ENCODE measurements around the gene IFI27L2. TPM values are rescaled to one million over a fixed set of nuclear protein-coding genes. Genes with fewer than 3 reads are reported as not detected.
"Not testable (repeated sequence)": the region's sequence is repeated elsewhere in the genome, so short reads cannot be mapped to it uniquely, and the experiment has no call there.

IFI27L2 gene
- total RNA-seq, 1 donor from 2014 or later, result 93.0 TPM

GRCh38 chr14:94157197-94157596 lies 27.8 kb upstream of the IFI27L2 start:
- no peak for DNase-seq (ENCODE audit: low spot score)
- intact Hi-C loops (cut with DNase I), result no loop called here

- DNase-seq (ENCODE audit: low spot score); intact Hi-C loops (cut with DNase I): not testable (repeated sequence)
Measured at GRCh38 chr14:94156143-94156542, 26.7 kb upstream of the IFI27L2 start.

- no peak for DNase-seq (ENCODE audit: low spot score)
- intact Hi-C loops (cut with DNase I), result no loop called here
Measured at GRCh38 chr14:94153750-94154342, 24.4 kb upstream of the IFI27L2 start.

- no peak for DNase-seq (ENCODE audit: low spot score)
- intact Hi-C loops (cut with DNase I), result no loop called here
Measured at GRCh38 chr14:94152676-94153075, 23.3 kb upstream of the IFI27L2 start.

- DNase-seq (ENCODE audit: low spot score), result no peak
- intact Hi-C loops (cut with DNase I), result no loop called here
Measured at GRCh38 chr14:94145902-94146527, 16.6 kb upstream of the IFI27L2 start.

- intact Hi-C loops (cut with DNase I), result no loop called here
- no peak for DNase-seq (ENCODE audit: low spot score)
Measured at GRCh38 chr14:94144765-94145164, 15.4 kb upstream of the IFI27L2 start.

- intact Hi-C loops (cut with DNase I), result no loop called here
- DNase-seq (ENCODE audit: low spot score), result no peak
Measured at GRCh38 chr14:94143711-94144110, 14.3 kb upstream of the IFI27L2 start.

GRCh38 chr14:94143239-94143638 lies 13.8 kb upstream of the IFI27L2 start:
- intact Hi-C loops (cut with DNase I), result no loop called here

GRCh38 chr14:94142836-94143235 lies 13.4 kb upstream of the IFI27L2 start:
- intact Hi-C loops (cut with DNase I), result no loop called here
- DNase-seq (ENCODE audit: low spot score), result no peak

More at GRCh38 chr14:94143239-94143638, 13.8 kb upstream of the IFI27L2 start:
- no peak for DNase-seq (ENCODE audit: low spot score)

- no peak for DNase-seq (ENCODE audit: low spot score)
- intact Hi-C loops (cut with DNase I), result no loop called here
Measured at GRCh38 chr14:94142247-94142646, 12.8 kb upstream of the IFI27L2 start.

GRCh38 chr14:94139421-94139820 lies 10.0 kb upstream of the IFI27L2 start:
- no peak for DNase-seq (ENCODE audit: low spot score)
- intact Hi-C loops (cut with DNase I), result loop anchor here (5.0 kb wide), 1 partner anchor 38 kb away; no protein-coding TSS in a partner anchor

- intact Hi-C loops (cut with DNase I), result loop anchor here (5.0 kb wide), 1 partner anchor 38 kb away; no protein-coding TSS in a partner anchor
- DNase-seq (ENCODE audit: low spot score), result no peak
Measured at GRCh38 chr14:94139006-94139405, 9.6 kb upstream of the IFI27L2 start.

GRCh38 chr14:94138251-94138650 lies 8.8 kb upstream of the IFI27L2 start:
- intact Hi-C loops (cut with DNase I), result loop anchor here (5.0 kb wide), 1 partner anchor 39 kb away; no protein-coding TSS in a partner anchor
- DNase-seq (ENCODE audit: low spot score), result no peak

- intact Hi-C loops (cut with DNase I), result loop anchor here (1.0 to 5.0 kb wide), 3 partner anchors 41 to 198 kb away; no protein-coding TSS in a partner anchor
- peak; percentile 92 for DNase-seq (ENCODE audit: low spot score)
Measured at GRCh38 chr14:94136575-94137331, 7.3 kb upstream of the IFI27L2 start.

- intact Hi-C loops (cut with DNase I), result loop anchor here (5.0 kb wide), 1 partner anchor 42 kb away; no protein-coding TSS in a partner anchor
- DNase-seq (ENCODE audit: low spot score), result no peak
Measured at GRCh38 chr14:94135476-94135875, 6.1 kb upstream of the IFI27L2 start.

- DNase-seq (ENCODE audit: low spot score), result no peak
- intact Hi-C loops (cut with DNase I), result no loop called here
Measured at GRCh38 chr14:94132285-94132887, 3.0 kb upstream of the IFI27L2 start.

GRCh38 chr14:94129758-94130414 lies 482 bp upstream of the IFI27L2 start:
- DNase-seq (ENCODE audit: low spot score), result peak; percentile 73
- intact Hi-C loops (cut with DNase I), result loop anchor here (2.0 to 5.0 kb wide), 2 partner anchors 15 to 48 kb away; partner anchors contain the start of genes DDX24 and IFI27L1

GRCh38 chr14:94128216-94128839 lies 1.1 kb downstream of the IFI27L2 start:
- intact Hi-C loops (cut with DNase I), result loop anchor here (2.0 to 5.0 kb wide), 2 partner anchors 14 to 46 kb away; partner anchors contain the start of genes DDX24 and IFI27L1
- DNase-seq (ENCODE audit: low spot score), result peak; percentile 15

GRCh38 chr14:94127330-94127729 lies 2.1 kb downstream of the IFI27L2 start:
- intact Hi-C loops (cut with DNase I), result loop anchor here (5.0 kb wide), 1 partner anchor 45 kb away; the partner anchor contains the start of genes DDX24 and IFI27L1

More at GRCh38 chr14:94127330-94127729, 2.1 kb downstream of the IFI27L2 start:
- DNase-seq (ENCODE audit: low spot score), result peak; percentile 44

Data from cardiac septum (tissue), 1 donor.